Mesenchymal stem cell (in vitro differentiated cells and primary cell): ENCODE measurements around the gene MYBPC2.
A peak's percentile ranks its signal among the peaks of the same experiment; 100 is the strongest.

Source experiments
- DNase-seq: peaks from one replicate; pipeline ENCODE4 v3.0.0-alpha.2; 2013
- H2AFZ ChIP-seq: one replicate; pipeline ENCODE4 v1.6.1; 2013; ENCODE audit warnings: low read depth, mild to moderate bottlenecking, control low read depth, inconsistent platforms, low read length, moderate library complexity
- H2AK5ac ChIP-seq: 2 replicates; pipeline ENCODE4 v1.6.1; 2013; ENCODE audit warnings: low read length, moderate library complexity, mild to moderate bottlenecking, inconsistent platforms; ENCODE audit not compliant: severe bottlenecking
- H2BK120ac ChIP-seq: one replicate; pipeline ENCODE4 v1.6.1; 2013; ENCODE audit warnings: low read depth, mild to moderate bottlenecking, inconsistent platforms, low read length, moderate library complexity
- H2BK12ac ChIP-seq, 2 experiments: one replicate each; pipeline ENCODE4 v1.6.1; 2013; ENCODE audit warnings: inconsistent platforms in 2 of 2, low read length in 2 of 2, mild to moderate bottlenecking in 2 of 2, moderate library complexity in 2 of 2, control low read depth in 1 of 2
- H2BK15ac ChIP-seq: one replicate; pipeline ENCODE4 v1.6.1; 2013; ENCODE audit warnings: mild to moderate bottlenecking, low read depth, inconsistent platforms; ENCODE audit not compliant: poor library complexity, severe bottlenecking
- H2BK5ac ChIP-seq: 2 replicates; pipeline ENCODE4 v1.6.1; 2013; ENCODE audit warnings: low read depth, mild to moderate bottlenecking, low read length, control low read depth, inconsistent platforms; ENCODE audit not compliant: poor library complexity, severe bottlenecking
- H3K14ac ChIP-seq, 2 experiments: one replicate each; pipeline ENCODE4 v1.6.1; 2013; ENCODE audit warnings: inconsistent platforms in 2 of 2, low read length in 2 of 2, control low read depth in 1 of 2, mild to moderate bottlenecking in 1 of 2, moderate library complexity in 1 of 2
- H3K18ac ChIP-seq, 2 experiments: one replicate each; pipeline ENCODE4 v1.6.1; 2013; ENCODE audit warnings: inconsistent platforms in 2 of 2, low read length in 2 of 2, control low read depth in 1 of 2, low read depth in 1 of 2, mild to moderate bottlenecking in 1 of 2
- H3K23ac ChIP-seq, 2 experiments: one replicate each; pipeline ENCODE4 v1.6.1; 2013; ENCODE audit warnings: inconsistent platforms in 2 of 2, low read length in 2 of 2, mild to moderate bottlenecking in 2 of 2, moderate library complexity in 2 of 2, control low read depth in 1 of 2
- H3K27ac ChIP-seq: 2 replicates; pipeline ENCODE4 v1.5.1; 2013; ENCODE audit warnings: mild to moderate bottlenecking, moderate library complexity, low read length, control low read depth, inconsistent platforms; ENCODE audit not compliant: poor library complexity, severe bottlenecking
- H3K27me3 ChIP-seq, 2 experiments: 2 replicates each; pipeline versions ENCODE4 v1.6.1 to v1.7.0; 2013; ENCODE audit warnings: low read length in 2 of 2, mild to moderate bottlenecking in 2 of 2, moderate library complexity in 2 of 2, control low read depth in 1 of 2, inconsistent platforms in 1 of 2; ENCODE audit not compliant: control insufficient read depth in 1 of 2, insufficient read depth in 1 of 2
- H3K36me3 ChIP-seq, 2 experiments: 2 replicates each; pipeline versions ENCODE4 v1.6.1 to v1.7.0; 2013; ENCODE audit warnings: low read length in 2 of 2, control low read depth in 1 of 2, inconsistent platforms in 1 of 2, low read depth in 1 of 2, mild to moderate bottlenecking in 1 of 2; ENCODE audit not compliant: insufficient read depth in 2 of 2, control insufficient read depth in 1 of 2
- H3K4ac ChIP-seq, 2 experiments: one replicate each; pipeline ENCODE4 v1.6.1; 2013; ENCODE audit warnings: inconsistent platforms in 2 of 2, low read length in 2 of 2, mild to moderate bottlenecking in 2 of 2, moderate library complexity in 2 of 2, control low read depth in 1 of 2, low read depth in 1 of 2
- H3K4me1 ChIP-seq: 2 replicates; pipeline ENCODE4 v1.6.1; 2013; ENCODE audit warnings: low read depth, low read length, control low read depth; ENCODE audit not compliant: control insufficient read depth, insufficient read depth
- H3K4me2 ChIP-seq: 2 replicates; pipeline ENCODE4 v1.6.1; 2013; ENCODE audit warnings: low read length, mild to moderate bottlenecking, inconsistent platforms; ENCODE audit not compliant: poor library complexity, severe bottlenecking
- H3K4me3 ChIP-seq, 2 experiments: 2 replicates each; pipeline versions ENCODE4 v1.5.1 to v1.7.0; 2013; ENCODE audit warnings: low read length in 2 of 2, mild to moderate bottlenecking in 2 of 2, control low read depth in 1 of 2, low read depth in 1 of 2; ENCODE audit not compliant: insufficient read depth in 1 of 2
- H3K79me1 ChIP-seq: replicated peaks from 2 replicates; pipeline ENCODE4 v1.6.1; 2013; ENCODE audit warnings: mild to moderate bottlenecking, control low read depth, low read length, inconsistent platforms; ENCODE audit not compliant: poor library complexity, severe bottlenecking
- H3K9ac ChIP-seq: 2 replicates; pipeline ENCODE4 v1.7.0; 2013; ENCODE audit warnings: mild to moderate bottlenecking, low read length, moderate library complexity
- H3K9me3 ChIP-seq: 2 replicates; pipeline ENCODE4 v1.7.0; 2013; ENCODE audit warnings: mild to moderate bottlenecking, low read length; ENCODE audit not compliant: control insufficient read depth
- H4K8ac ChIP-seq: one replicate; pipeline ENCODE4 v1.6.1; 2013; ENCODE audit warnings: inconsistent platforms, mild to moderate bottlenecking, low read length, moderate library complexity
- H4K91ac ChIP-seq: one replicate; pipeline ENCODE4 v1.6.1; 2013; ENCODE audit warnings: mild to moderate bottlenecking, low read length, inconsistent platforms
- WGBS: methylation state at CpG from one replicate; pipeline ENCODE4 v1.1.7; 2013; ENCODE audit warnings: mixed read lengths; 5-methylcytosine and 5-hydroxymethylcytosine counted together

The MYBPC2 gene

DNA sequence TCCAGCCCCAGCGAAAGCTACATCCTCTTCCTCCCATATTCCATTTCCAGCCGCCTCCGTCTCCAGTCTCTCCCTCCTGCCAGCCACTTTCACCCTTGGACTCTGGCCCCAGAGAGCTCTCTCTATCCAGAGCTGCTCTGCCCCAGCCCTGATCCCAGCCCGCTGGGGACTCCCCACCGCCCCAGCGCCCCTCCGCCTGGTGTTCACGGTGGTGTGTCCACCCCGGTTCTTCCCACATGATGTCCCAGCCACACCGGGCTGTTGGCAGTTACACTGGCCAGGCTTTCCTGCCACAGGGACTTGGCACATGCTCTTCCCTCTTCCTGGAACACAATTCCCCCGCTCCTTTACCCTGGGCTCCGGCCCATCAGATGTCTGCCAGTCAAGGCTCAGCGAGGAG, 32.3 kb downstream of the MYBPC2 start:
- H3K18ac ChIP-seq: no peak overlapping the region
- H2BK15ac ChIP-seq: no peak overlapping the region
- H4K91ac ChIP-seq: no peak overlapping the region
- no peak for DNase-seq
- H3K9me3 ChIP-seq: no peaks in the 10 kb centered on the region
- H2AFZ ChIP-seq: no peak overlapping the region
- H4K8ac ChIP-seq: no peak overlapping the region
- H3K4me1 ChIP-seq: peaks cover 6% of the 10 kb centered on the region
- peaks cover 0 to 49% of the 10 kb centered on the region in 2 experiments for H3K27me3 ChIP-seq
- H2BK120ac ChIP-seq: no peak overlapping the region
- H3K36me3 ChIP-seq: peaks cover 0 to 4% of the 10 kb centered on the region in 2 experiments
- no peak overlapping the region for H3K4me3 ChIP-seq
- H3K79me1 ChIP-seq: no peaks in the 10 kb centered on the region
- no peak overlapping the region for H2AK5ac ChIP-seq
- H3K14ac ChIP-seq: no peak overlapping the region
- no peak overlapping the region for H3K27ac ChIP-seq
- H3K4ac ChIP-seq: no peak overlapping the region
- H3K4me2 ChIP-seq: no peak overlapping the region
- no peak overlapping the region for H3K9ac ChIP-seq
- H3K23ac ChIP-seq: no peak overlapping the region
- 92% methylated on average over 13 of the region's 13 CpGs for WGBS
- H2BK12ac ChIP-seq: no peak overlapping the region
- H2BK5ac ChIP-seq: no peak overlapping the region

DNA sequence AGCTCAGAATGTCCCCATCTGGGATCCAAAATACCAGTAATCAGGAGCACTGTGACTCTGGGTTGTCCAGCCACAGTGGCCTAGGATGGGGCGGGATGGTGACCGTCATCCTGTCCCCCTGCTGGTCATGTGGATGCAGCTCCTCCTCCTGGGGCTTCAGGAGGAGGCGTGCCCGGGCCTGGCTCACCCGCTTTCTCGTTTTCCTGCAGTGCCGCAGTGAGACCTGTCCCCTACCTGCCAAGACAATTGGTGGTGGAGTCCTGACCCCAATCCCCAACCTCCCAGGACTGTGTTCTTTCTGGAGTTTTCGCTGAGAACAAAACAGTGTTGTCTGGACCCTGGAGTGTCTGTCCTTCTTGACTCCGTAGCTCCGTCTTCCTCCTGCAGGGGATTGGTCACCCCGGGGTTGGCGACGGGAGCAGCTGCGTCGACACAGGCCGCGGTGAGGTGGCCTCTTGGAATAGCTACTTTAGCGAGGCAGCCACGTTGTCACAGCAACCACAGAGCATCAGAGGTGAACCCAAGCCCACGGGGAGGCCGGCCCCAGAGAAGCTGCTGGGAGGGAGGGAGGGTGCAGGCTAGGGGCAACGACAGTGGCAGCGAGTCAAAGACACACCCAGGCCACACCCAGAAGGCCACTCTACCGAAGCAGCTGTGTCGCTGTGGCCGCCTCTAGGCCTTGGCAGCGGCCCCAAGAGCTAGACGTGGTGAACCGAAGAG, 33.5 kb downstream of the MYBPC2 start:
- Histone ChIP-seq H3K4me2 (no peak overlapping the region), H3K4ac (no peak overlapping the region), H3K4me1 (no peaks in the 10 kb centered on the region), H3K36me3 (peaks cover 0 to 4% of the 10 kb centered on the region in 2 experiments), H2AFZ (no peak overlapping the region), H2BK120ac (no peak overlapping the region), H3K9ac (no peak overlapping the region), H3K23ac (no peak overlapping the region), H4K8ac (no peak overlapping the region), H4K91ac (no peak overlapping the region), H2AK5ac (no peak overlapping the region), H3K27me3 (peaks cover 0 to 49% of the 10 kb centered on the region in 2 experiments), H3K14ac (no peak overlapping the region), H3K27ac (no peak overlapping the region), H3K79me1 (no peaks in the 10 kb centered on the region), H3K18ac (no peak overlapping the region), H2BK12ac (no peak overlapping the region), H3K9me3 (no peaks in the 10 kb centered on the region), H2BK5ac (no peak overlapping the region), H3K4me3 (peak overlapping the region in 1 of 2 experiments; percentile 41), H2BK15ac (no peak overlapping the region)
- peak; percentile 14 for DNase-seq
- WGBS: 57% methylated on average over 29 of the region's 29 CpGs

DNA sequence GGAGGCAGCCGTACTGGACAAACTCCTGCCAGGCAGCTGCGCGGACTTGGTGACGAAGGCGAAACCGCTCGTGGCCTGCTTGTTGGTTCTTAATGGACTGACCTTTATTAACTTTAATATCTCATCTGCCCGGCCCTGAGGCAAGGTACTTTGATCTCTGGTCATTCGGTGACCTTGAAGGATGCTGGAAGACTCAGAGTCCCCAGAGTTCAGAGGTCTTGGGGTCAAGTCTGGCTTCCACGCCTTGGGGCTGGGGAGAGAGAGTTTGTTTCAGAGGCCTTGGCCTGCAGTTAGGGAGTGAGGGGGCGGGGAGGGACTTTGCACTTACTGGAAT, 34.0 kb downstream of the MYBPC2 start:
- no peak for DNase-seq
- H3K36me3 ChIP-seq: peaks cover 0 to 4% of the 10 kb centered on the region in 2 experiments
- no peaks in the 10 kb centered on the region for H3K79me1 ChIP-seq
- H3K14ac ChIP-seq: no peak overlapping the region
- H2BK120ac ChIP-seq: no peak overlapping the region
- H3K18ac ChIP-seq: no peak overlapping the region
- H2AFZ ChIP-seq: no peak overlapping the region
- no peak overlapping the region for H3K4me3 ChIP-seq
- no peak overlapping the region for H3K27ac ChIP-seq
- no peak overlapping the region for H3K23ac ChIP-seq
- WGBS: 86% methylated on average over 11 of the region's 11 CpGs
- no peak overlapping the region for H3K4me2 ChIP-seq
- H3K4me1 ChIP-seq: no peaks in the 10 kb centered on the region
- no peak overlapping the region for H2BK12ac ChIP-seq
- H3K9ac ChIP-seq: no peak overlapping the region
- no peak overlapping the region for H2BK5ac ChIP-seq
- H2AK5ac ChIP-seq: no peak overlapping the region
- no peaks in the 10 kb centered on the region for H3K9me3 ChIP-seq
- no peak overlapping the region for H2BK15ac ChIP-seq
- H3K4ac ChIP-seq: no peak overlapping the region
- H4K91ac ChIP-seq: no peak overlapping the region
- peaks cover 0 to 46% of the 10 kb centered on the region in 2 experiments for H3K27me3 ChIP-seq
- no peak overlapping the region for H4K8ac ChIP-seq

DNA sequence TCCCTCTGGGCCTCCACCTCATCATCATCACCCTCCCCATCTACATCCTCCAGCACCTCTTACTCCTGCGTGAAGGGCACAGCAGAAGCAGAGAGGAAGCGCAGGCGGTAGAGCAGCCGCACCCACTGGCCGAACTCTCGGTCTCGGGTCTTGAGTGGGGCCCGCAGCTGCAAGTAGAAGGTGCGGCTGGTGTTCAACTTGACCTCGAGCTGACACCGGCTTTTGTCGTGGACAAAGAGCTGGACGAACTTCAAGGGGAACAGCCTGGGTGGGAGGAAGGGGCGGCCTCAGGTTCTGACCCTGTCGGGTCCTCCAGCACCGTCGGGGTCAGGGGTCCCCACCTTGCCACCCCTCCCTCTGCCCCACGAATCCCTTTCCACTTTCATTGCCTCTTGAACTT, 34.9 kb downstream of the MYBPC2 start:
- Histone ChIP-seq H3K9me3 (no peaks in the 10 kb centered on the region), H3K27me3 (peaks cover 0 to 42% of the 10 kb centered on the region in 2 experiments), H2AK5ac (no peak overlapping the region), H3K9ac (no peak overlapping the region), H2BK15ac (no peak overlapping the region), H3K4me2 (no peak overlapping the region), H4K91ac (no peak overlapping the region), H3K14ac (no peak overlapping the region), H2BK5ac (no peak overlapping the region), H3K36me3 (peaks cover 0 to 4% of the 10 kb centered on the region in 2 experiments), H2BK12ac (no peak overlapping the region), H3K4ac (no peak overlapping the region), H4K8ac (no peak overlapping the region), H3K4me3 (no peak overlapping the region), H3K23ac (no peak overlapping the region), H3K18ac (no peak overlapping the region), H3K27ac (no peak overlapping the region), H3K4me1 (no peaks in the 10 kb centered on the region), H3K79me1 (no peaks in the 10 kb centered on the region), H2AFZ (no peak overlapping the region), H2BK120ac (no peak overlapping the region)
- WGBS: 88% methylated on average over 18 of the region's 18 CpGs
- no peak for DNase-seq
